Brain microvascular endothelial cell (primary cell): ENCODE measurements around the gene APBB2.

ENCODE experiments used
- DNase-seq: peaks from one replicate; pipeline ENCODE4 v3.0.0-alpha.2; 2020
- H3K27ac ChIP-seq: fragments of 250-450 bp; sonication (Bioruptor Pico); 2 replicates; pipeline ENCODE4 v1.5.1; 2020; ENCODE audit warnings: mild to moderate bottlenecking, moderate library complexity
- H3K27me3 ChIP-seq: fragments of 250-450 bp; sonication (Bioruptor Pico); replicated peaks from 2 replicates; pipeline ENCODE4 v1.5.1; 2020; ENCODE audit warnings: mild to moderate bottlenecking
- H3K36me3 ChIP-seq: fragments of 250-450 bp; sonication (Bioruptor Pico); replicated peaks from 2 replicates; pipeline ENCODE4 v1.5.1; 2020; ENCODE audit warnings: mild to moderate bottlenecking
- H3K4me3 ChIP-seq: 2 replicates; pipeline ENCODE4 v1.5.1; 2011; ENCODE audit warnings: low read depth, mild to moderate bottlenecking, control low read depth, low read length, moderate library complexity
- in situ Hi-C: cut with HindIII; loops from 2 replicates; pipeline ENCODE4 v1.10.0; 2017; ENCODE audit warnings: low sequenced_read_pairs, low pct_ligation_motif_present
- TF ChIP-seq, protein P1 (sequence below): IDR thresholded peaks from 2 replicates; pipeline ENCODE4 v1.5.1; 2011; ENCODE audit warnings: low read depth, mild to moderate bottlenecking, moderate library complexity, low read length, control low read depth, inconsistent platforms; ENCODE audit errors: missing control alignments

APBB2 gene

DNA sequence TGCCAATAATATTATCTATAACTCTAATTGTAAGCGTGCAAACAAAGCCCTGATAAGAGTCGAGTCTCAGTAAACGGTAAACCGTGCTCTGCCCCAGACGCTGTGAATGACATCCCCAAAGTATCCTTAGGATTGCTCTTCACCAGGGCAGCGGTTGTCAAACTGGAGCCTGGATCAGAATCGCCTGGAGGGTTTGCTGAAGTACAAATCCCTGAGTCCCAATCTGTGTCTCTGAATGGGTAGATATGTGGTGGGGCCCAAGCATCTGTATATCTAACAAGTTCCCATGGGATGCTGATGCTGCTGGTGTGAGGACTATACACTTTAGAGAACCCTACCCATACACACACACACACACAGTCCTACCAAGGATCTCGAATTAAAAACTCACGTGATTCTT, 813 bp upstream of the APBB2 start:
- H3K27me3 ChIP-seq, result no peaks in the 10 kb centered on the region
- in situ Hi-C loops, result no loop called here
- TF ChIP-seq, protein P1, sequence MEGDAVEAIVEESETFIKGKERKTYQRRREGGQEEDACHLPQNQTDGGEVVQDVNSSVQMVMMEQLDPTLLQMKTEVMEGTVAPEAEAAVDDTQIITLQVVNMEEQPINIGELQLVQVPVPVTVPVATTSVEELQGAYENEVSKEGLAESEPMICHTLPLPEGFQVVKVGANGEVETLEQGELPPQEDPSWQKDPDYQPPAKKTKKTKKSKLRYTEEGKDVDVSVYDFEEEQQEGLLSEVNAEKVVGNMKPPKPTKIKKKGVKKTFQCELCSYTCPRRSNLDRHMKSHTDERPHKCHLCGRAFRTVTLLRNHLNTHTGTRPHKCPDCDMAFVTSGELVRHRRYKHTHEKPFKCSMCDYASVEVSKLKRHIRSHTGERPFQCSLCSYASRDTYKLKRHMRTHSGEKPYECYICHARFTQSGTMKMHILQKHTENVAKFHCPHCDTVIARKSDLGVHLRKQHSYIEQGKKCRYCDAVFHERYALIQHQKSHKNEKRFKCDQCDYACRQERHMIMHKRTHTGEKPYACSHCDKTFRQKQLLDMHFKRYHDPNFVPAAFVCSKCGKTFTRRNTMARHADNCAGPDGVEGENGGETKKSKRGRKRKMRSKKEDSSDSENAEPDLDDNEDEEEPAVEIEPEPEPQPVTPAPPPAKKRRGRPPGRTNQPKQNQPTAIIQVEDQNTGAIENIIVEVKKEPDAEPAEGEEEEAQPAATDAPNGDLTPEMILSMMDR, result no peak
- no peaks in the 10 kb centered on the region for H3K36me3 ChIP-seq
- H3K4me3 ChIP-seq, result no peak overlapping the region
- DNase-seq, result no peak
- H3K27ac ChIP-seq, result no peak overlapping the region

DNA sequence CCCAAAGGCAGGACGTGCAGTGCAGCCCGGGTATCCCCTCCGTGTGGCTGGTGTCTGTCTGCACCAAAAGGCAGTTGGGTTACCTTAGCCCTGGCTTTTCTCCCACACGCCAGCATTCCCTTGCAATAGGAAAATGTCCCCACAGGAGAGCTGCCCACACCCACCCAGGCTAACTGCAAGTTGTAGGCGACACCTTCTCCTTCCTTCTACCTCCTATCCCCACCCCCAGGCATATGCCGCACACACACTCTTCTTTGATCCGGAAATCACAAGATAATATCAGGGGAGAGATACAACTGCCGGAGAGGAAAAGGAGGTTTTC, 444 bp upstream of the APBB2 start:
- in situ Hi-C loops, result no loop called here
- Histone ChIP-seq H3K27ac (no peak overlapping the region), H3K27me3 (no peaks in the 10 kb centered on the region), H3K4me3 (no peak overlapping the region), H3K36me3 (no peaks in the 10 kb centered on the region)
- DNase-seq, result no peak
- TF ChIP-seq, protein P1, result no peak

DNA sequence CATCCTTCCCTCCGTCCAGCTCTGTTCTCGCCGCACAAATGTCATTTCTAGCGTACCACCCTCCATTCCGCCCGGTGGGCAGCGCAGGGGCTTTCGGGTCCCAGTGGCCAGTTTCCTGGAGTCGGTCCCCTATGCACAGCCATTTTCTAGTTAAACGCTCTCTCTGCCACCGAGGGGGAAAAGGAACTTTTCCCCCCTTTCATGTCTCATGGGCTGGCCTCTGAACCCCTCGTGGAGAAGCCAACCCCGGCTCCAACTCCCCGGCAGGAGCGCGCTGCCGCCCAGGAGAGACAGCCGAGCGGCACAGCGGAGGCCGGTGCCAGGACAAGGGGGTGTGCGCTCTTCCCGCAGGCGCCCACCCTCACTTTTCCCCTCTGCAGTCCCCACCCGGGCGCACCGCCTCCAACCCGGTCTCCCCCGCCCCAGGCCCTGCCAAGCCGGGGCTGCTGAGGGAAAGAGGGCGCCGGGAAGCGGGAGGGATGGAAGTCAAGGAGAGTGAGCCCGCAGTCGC, 662 bp downstream of the APBB2 start:
- TF ChIP-seq, protein P1, result no peak
- no peaks in the 10 kb centered on the region for H3K36me3 ChIP-seq
- in situ Hi-C loops, result no loop called here
- DNase-seq, result no peak
- H3K27me3 ChIP-seq, result no peaks in the 10 kb centered on the region
- H3K27ac ChIP-seq, result peak overlapping the region; percentile 25
- peak overlapping the region; percentile 96 for H3K4me3 ChIP-seq

DNA sequence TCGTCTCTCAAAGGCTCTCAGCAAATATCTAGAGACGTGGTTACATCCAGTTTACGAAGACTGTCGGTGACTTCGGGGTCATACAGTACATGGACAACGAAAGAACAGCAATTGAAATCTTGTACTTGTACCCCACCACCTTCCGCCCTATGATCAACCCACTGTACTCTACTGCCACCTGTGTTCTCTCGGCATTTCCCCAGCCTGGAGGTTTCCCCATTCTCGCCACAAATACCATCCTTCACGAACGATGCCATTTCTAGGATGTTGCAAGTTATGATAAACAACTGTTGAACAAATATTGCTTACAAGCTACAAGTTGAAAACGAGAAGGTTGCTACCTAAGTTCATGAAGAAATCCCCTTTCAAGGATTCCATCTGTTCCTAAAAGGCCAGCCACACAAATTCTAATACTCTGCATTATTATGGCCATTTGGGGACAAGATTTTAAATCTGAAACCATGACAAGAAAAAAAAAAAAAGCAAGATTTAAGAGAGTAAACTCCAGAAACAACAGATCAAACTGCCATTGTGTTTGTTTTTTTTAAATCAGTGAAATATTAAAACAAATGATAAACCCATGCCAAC, 1.6 kb downstream of the APBB2 start:
- Histone ChIP-seq H3K27ac (peak overlapping the region; percentile 25), H3K4me3 (peak overlapping the region; percentile 96), H3K36me3 (no peaks in the 10 kb centered on the region), H3K27me3 (no peaks in the 10 kb centered on the region)
- TF ChIP-seq, protein P1, result peak; percentile 83
- peak; percentile 74 for DNase-seq
- in situ Hi-C loops, result no loop called here

DNA sequence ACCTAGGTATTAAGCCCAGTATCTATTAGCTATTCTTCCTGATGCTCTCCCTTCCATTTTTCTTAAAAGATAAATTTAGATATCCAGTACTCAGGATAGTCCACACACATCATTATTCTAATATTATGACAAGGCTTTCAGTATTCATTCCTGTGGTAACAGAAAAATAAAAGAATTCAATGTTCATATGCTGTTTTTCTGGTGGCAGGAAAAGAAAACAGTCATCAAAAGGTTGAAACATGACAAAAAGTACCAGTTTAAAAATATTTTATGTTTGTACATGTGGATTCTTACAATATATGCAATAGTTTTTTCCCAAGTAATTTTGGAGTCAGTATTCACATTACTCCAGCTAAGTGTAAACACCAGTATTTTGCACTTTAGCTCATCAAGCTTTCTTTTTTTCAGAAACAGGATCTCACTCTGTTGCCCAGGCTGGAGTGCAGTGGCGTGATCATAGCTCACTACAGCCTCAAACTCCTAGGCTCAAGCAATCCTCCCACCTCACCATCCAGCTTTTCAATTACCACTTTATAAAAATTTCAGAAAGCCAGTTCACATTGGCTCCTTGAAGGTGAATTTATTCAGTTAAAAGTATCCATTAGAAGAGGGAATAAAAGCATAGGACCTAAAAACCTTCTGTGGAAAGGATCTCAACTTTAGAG, 2.3 kb downstream of the APBB2 start:
- in situ Hi-C loops, result no loop called here
- Histone ChIP-seq H3K27ac (peak overlapping the region; percentile 25), H3K4me3 (peak overlapping the region; percentile 96), H3K36me3 (no peaks in the 10 kb centered on the region), H3K27me3 (no peaks in the 10 kb centered on the region)
- DNase-seq, result no peak
- TF ChIP-seq, protein P1, result no peak
